LNCAP (cell line): ENCODE measurements around the gene CKM.

Experiments
- TF ChIP-seq, protein P1 (sequence below): fragments of 450-650 bp; IDR thresholded peaks from 2 replicates; pipeline ENCODE4 v1.5.1; 2017; ENCODE audit warnings: mild to moderate bottlenecking

The CKM gene

DNA sequence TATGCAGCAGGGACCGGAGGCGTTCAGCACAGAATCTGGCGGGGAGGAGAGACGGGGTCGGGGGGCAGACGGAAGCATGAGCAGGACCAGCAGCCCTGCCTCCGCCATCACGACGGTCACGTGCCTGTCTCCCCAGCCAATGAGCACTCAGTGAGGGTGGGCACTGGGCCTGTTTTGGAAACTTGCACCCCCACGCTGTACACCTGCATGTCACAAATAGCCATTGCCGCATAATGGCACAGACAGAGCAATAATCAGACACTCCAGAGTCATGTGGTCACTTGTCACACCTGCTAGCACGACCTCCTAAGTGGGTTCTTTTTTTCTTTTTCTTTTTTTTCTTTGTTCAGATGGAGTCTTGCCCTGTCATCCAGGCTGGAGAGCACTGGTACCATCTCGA lies 38.9 kb upstream of the CKM start:
- TF ChIP-seq, protein P1, sequence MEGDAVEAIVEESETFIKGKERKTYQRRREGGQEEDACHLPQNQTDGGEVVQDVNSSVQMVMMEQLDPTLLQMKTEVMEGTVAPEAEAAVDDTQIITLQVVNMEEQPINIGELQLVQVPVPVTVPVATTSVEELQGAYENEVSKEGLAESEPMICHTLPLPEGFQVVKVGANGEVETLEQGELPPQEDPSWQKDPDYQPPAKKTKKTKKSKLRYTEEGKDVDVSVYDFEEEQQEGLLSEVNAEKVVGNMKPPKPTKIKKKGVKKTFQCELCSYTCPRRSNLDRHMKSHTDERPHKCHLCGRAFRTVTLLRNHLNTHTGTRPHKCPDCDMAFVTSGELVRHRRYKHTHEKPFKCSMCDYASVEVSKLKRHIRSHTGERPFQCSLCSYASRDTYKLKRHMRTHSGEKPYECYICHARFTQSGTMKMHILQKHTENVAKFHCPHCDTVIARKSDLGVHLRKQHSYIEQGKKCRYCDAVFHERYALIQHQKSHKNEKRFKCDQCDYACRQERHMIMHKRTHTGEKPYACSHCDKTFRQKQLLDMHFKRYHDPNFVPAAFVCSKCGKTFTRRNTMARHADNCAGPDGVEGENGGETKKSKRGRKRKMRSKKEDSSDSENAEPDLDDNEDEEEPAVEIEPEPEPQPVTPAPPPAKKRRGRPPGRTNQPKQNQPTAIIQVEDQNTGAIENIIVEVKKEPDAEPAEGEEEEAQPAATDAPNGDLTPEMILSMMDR = no peak

DNA sequence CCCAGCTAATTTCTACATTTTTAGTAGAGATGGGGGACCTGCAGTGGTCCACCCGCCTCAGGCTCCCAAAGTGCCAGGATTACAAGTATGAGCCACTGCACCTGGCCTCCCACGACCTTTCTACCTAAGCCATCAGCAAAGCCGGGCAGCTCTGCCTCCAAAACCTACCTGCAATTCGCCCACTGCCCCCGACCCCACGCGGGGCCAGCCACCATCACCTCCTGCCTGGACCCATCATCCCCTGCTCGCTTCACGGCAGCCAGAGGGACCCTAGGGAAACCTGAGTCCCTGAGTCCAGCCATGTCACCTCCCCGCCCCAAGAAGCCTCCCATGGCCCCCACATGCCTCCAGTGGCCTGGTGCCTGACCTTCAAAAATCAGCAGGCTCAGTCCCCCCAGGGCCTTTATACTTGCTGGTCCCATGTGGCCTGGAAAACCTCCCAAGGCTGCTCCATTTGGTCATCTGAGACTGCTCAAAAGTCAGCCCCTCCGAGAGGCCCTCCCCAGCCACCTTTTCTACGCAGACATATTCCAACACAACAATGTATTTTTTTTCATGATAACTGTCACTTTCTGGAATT lies 35.6 kb upstream of the CKM start:
- TF ChIP-seq, protein P1 = no peak

DNA sequence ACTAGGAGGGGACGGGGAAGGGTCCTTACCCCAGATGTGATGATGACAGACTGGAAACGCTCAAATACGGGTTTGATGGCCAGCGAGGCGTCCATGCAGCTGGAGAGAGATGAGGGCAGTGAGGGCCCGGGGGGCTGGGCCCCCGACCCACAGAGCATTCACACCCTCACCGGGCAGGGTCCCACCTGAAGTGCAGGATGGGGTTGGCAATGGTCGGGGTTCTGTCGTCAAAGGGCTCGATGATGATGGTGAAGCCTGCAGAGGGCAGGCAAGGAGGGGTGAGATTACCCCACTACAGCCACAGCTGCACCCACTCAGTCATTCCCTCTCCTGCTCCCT lies 34.7 kb upstream of the CKM start:
- TF ChIP-seq, protein P1 = no peak

DNA sequence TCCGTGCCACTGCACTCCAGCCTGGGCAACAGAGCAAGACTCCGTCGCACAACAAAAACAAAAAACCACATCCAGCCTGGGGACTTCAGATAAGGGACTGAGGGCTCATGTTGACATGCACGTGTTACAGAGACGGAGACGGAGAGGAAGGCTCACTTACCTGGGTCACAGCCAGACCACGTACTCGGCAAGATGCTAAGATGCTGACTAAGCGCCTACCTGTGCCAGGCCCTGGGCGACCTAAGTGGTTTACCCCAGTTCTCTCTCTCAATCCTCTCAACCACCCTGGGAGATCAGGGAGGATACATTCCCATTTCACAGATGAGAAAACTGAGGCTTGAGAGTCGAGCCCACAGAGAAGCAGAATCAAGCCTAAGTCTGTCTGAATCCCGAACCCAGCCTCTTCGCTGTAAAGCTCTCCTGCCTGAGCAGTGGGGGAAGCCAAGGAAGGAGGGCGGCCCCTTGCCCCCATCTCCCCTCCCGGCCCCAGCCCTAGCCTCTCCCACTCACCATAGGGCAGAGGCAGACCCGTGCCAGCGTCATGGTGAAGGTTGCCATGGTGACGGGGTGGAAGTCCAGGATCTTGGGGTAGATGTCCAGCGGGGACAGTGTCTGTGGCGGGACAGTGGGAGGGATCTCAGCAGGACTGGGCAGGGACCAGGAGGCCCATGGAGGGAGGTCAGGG lies 34.2 kb upstream of the CKM start:
- TF ChIP-seq, protein P1 = no peak

DNA sequence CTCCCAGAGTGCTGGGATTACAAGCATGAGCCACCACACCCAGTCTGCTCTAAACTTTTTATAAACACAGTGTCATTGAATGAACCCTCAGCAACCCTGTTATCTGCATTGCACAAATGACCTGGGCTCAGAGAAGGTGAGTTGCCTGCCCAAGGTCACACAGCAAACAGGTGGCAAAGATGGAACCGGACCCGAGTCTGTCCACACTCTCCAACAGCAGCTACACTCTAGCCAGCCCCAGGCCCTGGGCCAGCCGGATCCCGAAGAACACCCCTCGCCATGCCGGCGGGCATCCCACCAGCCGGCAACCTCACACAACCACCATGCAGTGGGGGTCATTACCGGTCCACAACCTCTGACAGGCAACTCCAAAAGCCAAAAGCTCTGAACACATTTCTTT lies 33.2 kb upstream of the CKM start:
- TF ChIP-seq, protein P1 = no peak

DNA sequence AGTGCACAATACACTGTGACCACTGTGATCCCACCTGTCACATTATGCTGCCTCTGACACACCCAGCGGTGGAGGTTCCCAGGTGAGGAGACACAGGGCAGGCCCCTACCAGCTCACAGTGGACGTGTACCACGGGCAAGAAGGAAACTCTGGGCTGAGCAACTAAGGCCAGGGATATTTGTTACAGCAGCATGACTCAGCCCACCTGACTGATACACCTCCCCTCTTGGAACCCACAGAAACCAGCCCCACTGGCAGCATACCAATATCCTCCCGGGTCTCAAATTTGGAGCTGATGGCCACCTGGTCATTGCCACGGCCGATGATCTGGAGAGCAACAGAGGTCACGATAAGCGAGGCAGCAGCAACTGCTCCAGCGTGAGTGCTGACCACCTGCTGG lies 32.7 kb upstream of the CKM start:
- TF ChIP-seq, protein P1 = no peak

DNA sequence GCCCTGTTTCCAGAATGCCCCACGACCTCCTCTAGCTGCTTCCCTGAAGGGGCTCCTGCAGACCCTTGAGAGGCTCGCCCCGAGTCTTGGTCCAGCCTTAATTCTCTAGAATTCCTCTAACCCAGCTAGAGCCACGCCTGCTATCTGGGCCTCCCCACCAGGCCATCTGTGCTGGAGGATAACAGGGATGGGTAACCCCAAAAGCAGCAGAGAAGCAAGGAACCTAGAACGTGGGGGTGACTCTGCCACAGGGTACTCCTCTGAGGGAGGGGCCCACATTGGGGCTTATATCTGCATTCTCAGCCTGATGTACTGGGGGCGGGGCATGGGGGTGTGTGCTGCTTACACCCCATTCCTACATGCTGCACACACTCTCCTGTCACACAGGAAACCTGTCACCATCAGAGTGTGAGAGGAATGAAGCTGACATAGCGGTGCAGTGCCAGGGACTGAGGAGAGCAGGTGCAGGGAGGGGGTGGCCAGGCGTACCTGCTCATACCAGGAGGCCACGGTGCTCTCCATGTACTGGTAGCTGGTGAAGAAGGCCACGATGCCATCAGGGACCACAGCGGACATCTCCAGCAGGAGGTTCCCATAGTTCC lies 31.7 kb upstream of the CKM start:
- TF ChIP-seq, protein P1 = no peak
